Osteoblast (primary cell): ENCODE measurements around the gene DACT3. TPM values are rescaled to one million over a fixed set of nuclear protein-coding genes. Genes with fewer than 3 reads are reported as not detected.
"Not testable (repeated sequence)": the region's sequence is repeated elsewhere in the genome, so short reads cannot be mapped to it uniquely, and the experiment has no call there.

Experiments
- DNase-seq: peaks from one replicate; pipeline ENCODE4 v3.0.0; 2011; ENCODE audit warnings: low spot score, mixed read lengths; ENCODE audit not compliant: insufficient read length; ENCODE audit errors: missing footprints
- H2AFZ ChIP-seq: 2 replicates; pipeline ENCODE4 v1.6.0; 2011; ENCODE audit warnings: mild to moderate bottlenecking, low read length
- H3K27ac ChIP-seq: 2 replicates; pipeline ENCODE4 v1.5.1; 2011; ENCODE audit warnings: mild to moderate bottlenecking, low read depth, low read length, moderate library complexity
- H3K27me3 ChIP-seq: 2 replicates; pipeline ENCODE4 v1.6.0; 2012; ENCODE audit warnings: mild to moderate bottlenecking, control low read depth, inconsistent platforms, low read length, moderate library complexity; ENCODE audit not compliant: insufficient read depth
- H3K36me3 ChIP-seq: 2 replicates; pipeline ENCODE4 v1.5.1; 2011; ENCODE audit warnings: mild to moderate bottlenecking, low read length, control low read depth, moderate library complexity; ENCODE audit not compliant: insufficient read depth
- H3K4me1 ChIP-seq: 2 replicates; pipeline ENCODE4 v1.5.1; 2011; ENCODE audit warnings: mild to moderate bottlenecking, low read length, control low read depth, moderate library complexity; ENCODE audit not compliant: insufficient read depth
- H3K4me2 ChIP-seq: 2 replicates; pipeline ENCODE4 v1.6.0; 2011; ENCODE audit warnings: mild to moderate bottlenecking, low read length; ENCODE audit not compliant: insufficient read depth
- H3K4me3 ChIP-seq: fragments of 200-600 bp; sonication (generic); 3 replicates; pipeline ENCODE4 v1.5.1; 2012; ENCODE audit warnings: mild to moderate bottlenecking, low read length, inconsistent platforms; ENCODE audit not compliant: insufficient read depth
- H3K79me2 ChIP-seq: 2 replicates; pipeline ENCODE4 v1.6.0; 2012; ENCODE audit warnings: mild to moderate bottlenecking, low read length, control low read depth, inconsistent platforms; ENCODE audit not compliant: insufficient read depth
- H3K9me3 ChIP-seq: 2 replicates; pipeline ENCODE4 v1.5.1; 2011; ENCODE audit warnings: low read depth, low read length, control low read depth
- H4K20me1 ChIP-seq: 2 replicates; pipeline ENCODE4 v1.6.0; 2012; ENCODE audit warnings: mild to moderate bottlenecking, low read length, control low read depth; ENCODE audit not compliant: insufficient read depth
- CTCF ChIP-seq: IDR thresholded peaks from 2 replicates; pipeline ENCODE4 v1.5.1; 2011; ENCODE audit warnings: mild to moderate bottlenecking, low read depth, low read length, moderate library complexity; ENCODE audit errors: extremely low read depth
- total RNA-seq: library from RNA; depleted of rRNA; stranded (reverse); fragments of >200 nt; gene quantifications from 2 replicates; pipeline ENCODE4 v1.2.3, GENCODE V29; 2012

Gene DACT3
- total RNA-seq, 1 donor = 1.8 TPM

DNA sequence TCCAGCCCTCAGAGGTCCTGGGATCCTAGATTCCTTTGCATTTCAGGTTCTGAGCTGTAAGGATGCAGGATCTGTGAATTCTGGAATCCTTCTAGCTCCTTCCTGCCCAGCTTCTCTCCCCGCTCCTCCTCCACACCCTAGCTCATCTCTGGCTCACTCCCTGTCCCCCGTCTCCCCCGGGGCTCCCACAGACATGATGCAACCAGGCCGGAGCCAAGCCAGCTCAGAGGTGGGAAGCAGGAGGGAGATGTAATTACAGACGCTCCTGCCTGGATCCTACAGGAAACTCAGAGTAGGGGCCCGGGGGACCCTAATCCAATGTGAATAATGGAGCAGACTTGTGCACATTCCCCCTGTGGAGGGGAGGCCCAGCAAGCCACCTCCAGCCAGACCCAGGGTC is 29.5 kb downstream of the DACT3 start:
- Histone ChIP-seq H3K4me3 (no peak overlapping the region), H3K9me3 (no peaks in the 10 kb centered on the region), H2AFZ (no peak overlapping the region), H3K79me2 (no peaks in the 10 kb centered on the region), H3K4me1 (peaks cover 22% of the 10 kb centered on the region), H3K27me3 (peaks cover 8% of the 10 kb centered on the region), H3K4me2 (no peak overlapping the region), H3K36me3 (no peaks in the 10 kb centered on the region), H4K20me1 (no peaks in the 10 kb centered on the region), H3K27ac (no peak overlapping the region)
- no peak for TF ChIP-seq CTCF
- peak; percentile 87 for DNase-seq

GRCh38 chr19:46630586-46631205 is 30.3 kb downstream of the DACT3 start:
- Histone ChIP-seq H3K4me3 (no peak overlapping the region), H3K4me1 (peaks cover 28% of the 10 kb centered on the region), H2AFZ (no peak overlapping the region), H3K4me2 (no peak overlapping the region), H3K27me3 (peaks cover 8% of the 10 kb centered on the region), H3K27ac (no peak overlapping the region), H3K79me2 (no peaks in the 10 kb centered on the region), H4K20me1 (no peaks in the 10 kb centered on the region), H3K36me3 (no peaks in the 10 kb centered on the region), H3K9me3 (no peaks in the 10 kb centered on the region)
- TF ChIP-seq CTCF = no peak
- DNase-seq = no peak

DNA sequence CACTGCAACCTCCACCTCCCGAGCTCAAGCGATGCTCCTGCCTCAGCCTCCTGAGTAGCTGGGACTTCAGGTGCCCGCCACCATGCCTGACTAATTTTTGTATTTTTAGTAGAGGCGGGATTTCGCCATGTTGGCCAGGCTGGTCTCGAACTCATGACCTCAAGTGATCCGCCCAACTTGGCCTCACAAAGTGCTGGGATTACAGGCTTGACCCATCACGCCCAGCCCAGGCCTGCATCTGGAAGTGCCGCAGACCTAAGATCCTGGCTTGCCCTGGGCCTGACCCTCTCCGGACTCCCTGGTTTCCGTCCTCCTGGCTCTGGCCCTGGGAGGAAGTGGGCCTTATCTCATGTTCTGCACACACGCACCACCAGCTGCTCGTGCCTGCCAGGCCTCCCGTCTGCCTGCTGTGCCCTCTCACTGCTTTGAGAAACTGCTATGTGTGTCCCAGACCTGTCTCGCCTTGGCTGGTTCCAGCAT is 31.4 kb downstream of the DACT3 start:
- Histone ChIP-seq H3K4me2 (no peak overlapping the region), H3K9me3 (no peaks in the 10 kb centered on the region), H3K79me2 (no peaks in the 10 kb centered on the region), H4K20me1 (no peaks in the 10 kb centered on the region), H3K36me3 (no peaks in the 10 kb centered on the region), H3K27me3 (peaks cover 1% of the 10 kb centered on the region), H2AFZ (no peak overlapping the region), H3K4me3 (no peak overlapping the region), H3K27ac (no peak overlapping the region), H3K4me1 (peaks cover 36% of the 10 kb centered on the region)
- no peak for DNase-seq
- no peak for TF ChIP-seq CTCF

- H3K4me2 ChIP-seq, H3K4me3 ChIP-seq, H3K27me3 ChIP-seq, H3K36me3 ChIP-seq, H4K20me1 ChIP-seq, H3K79me2 ChIP-seq, DNase-seq, H3K27ac ChIP-seq, H2AFZ ChIP-seq, H3K9me3 ChIP-seq: not testable (repeated sequence)
- peaks cover 39% of the 10 kb centered on the region for H3K4me1 ChIP-seq
These were observed 32.0 kb downstream of the DACT3 start for GRCh38 chr19:46628970-46629369.
